H1 (cell line): ENCODE measurements around the gene NXPH4. TPM values are rescaled to one million over a fixed set of nuclear protein-coding genes. Genes with fewer than 3 reads are reported as not detected.
A peak's percentile ranks its signal among the peaks of the same experiment; 100 is the strongest.

ENCODE experiments used
- ASH2L ChIP-seq: fragments of 200-600, 300-600 bp; sonication (generic); IDR thresholded peaks from one replicate; pipeline ENCODE4 v1.7.1; 2017; ENCODE audit warnings: low read length
- CHD1 ChIP-seq: IDR thresholded peaks from 2 replicates; pipeline ENCODE4 v1.6.1; 2012; ENCODE audit warnings: low read depth, low read length, improper control_type of control experiment
- HDAC2 ChIP-seq, 2 experiments: fragments of 300-600 bp in 1 of 2; sonication (generic) in 1 of 2; IDR thresholded peaks; 2 replicates each; pipeline ENCODE4 v1.6.1; 2011 to 2012; ENCODE audit warnings: low read depth in 2 of 2, low read length in 2 of 2, mild to moderate bottlenecking in 2 of 2, moderate library complexity in 2 of 2, borderline replicate concordance in 1 of 2, inconsistent platforms in 1 of 2
- JUN ChIP-seq: IDR thresholded peaks from 2 replicates; pipeline ENCODE4 v1.6.1; 2011; ENCODE audit warnings: low read depth, mild to moderate bottlenecking, improper control_type of control experiment, low read length
- NANOG ChIP-seq: IDR thresholded peaks from 2 replicates; pipeline ENCODE4 v1.6.1; 2011; ENCODE audit warnings: low read length, low read depth, mild to moderate bottlenecking, inconsistent platforms; ENCODE audit not compliant: insufficient read depth, poor library complexity, severe bottlenecking
- RAD21 ChIP-seq, 2 experiments: IDR thresholded peaks in 1 of 2; conservative IDR thresholded peaks in 1 of 2; 2 replicates each; pipeline ENCODE4 v1.6.1; 2011; ENCODE audit warnings: low read depth in 2 of 2, low read length in 2 of 2, improper control_type of control experiment in 1 of 2, inconsistent platforms in 1 of 2, mild to moderate bottlenecking in 1 of 2, moderate library complexity in 1 of 2
- RFX5 ChIP-seq: IDR thresholded peaks from 2 replicates; pipeline ENCODE4 v1.6.1; 2011; ENCODE audit warnings: low read depth, low read length, improper control_type of control experiment, borderline replicate concordance
- SP1 ChIP-seq: IDR thresholded peaks from 2 replicates; pipeline ENCODE4 v1.6.1; 2011; ENCODE audit warnings: low read depth, low read length
- TAF1 ChIP-seq: IDR thresholded peaks from 2 replicates; pipeline ENCODE4 v1.6.1; 2011; ENCODE audit warnings: mild to moderate bottlenecking, low read depth, low read length
- ZNF274 ChIP-seq: IDR thresholded peaks from 2 replicates; pipeline ENCODE4 v1.7.0; 2012; ENCODE audit warnings: low read length, borderline replicate concordance; ENCODE audit errors: extremely low read depth
- polyA plus RNA-seq, 7 experiments: library from polyadenylated mRNA; depleted of rRNA in 3 of 7; stranded (reverse) in 5 of 7; unstranded in 2 of 7; fragments of >200 nt in 5 of 7; fragments of 200-250 nt in 2 of 7; gene quantifications; 1 replicate in 5 of 7; 2 replicates in 1 of 7; 4 replicates in 1 of 7; pipeline versions ENCODE4 v1.2.1 to v1.2.3, GENCODE V29; 2011 to 2013; ENCODE audit warnings: missing spikeins in 2 of 7, mixed read lengths in 2 of 7
- total RNA-seq: library from RNA; stranded (reverse); fragmentation: NEBNext Ultra II Directional; extraction: Animal tissue kit (Norgen Biotek cat#: 25700); gene quantifications from 2 replicates; pipeline ENCODE4 v1.2.1, GENCODE V29; 2021
- TF ChIP-seq, protein P1 (sequence below), 3 experiments: IDR thresholded peaks; 1 replicate in 2 of 3; 2 replicates in 1 of 3; pipeline versions ENCODE4 v1.5.1 to v1.6.1; 2011; ENCODE audit warnings: low read length in 3 of 3, mild to moderate bottlenecking in 3 of 3, inconsistent platforms in 2 of 3, low read depth in 1 of 3, moderate library complexity in 1 of 3; ENCODE audit not compliant: insufficient read depth in 1 of 3; ENCODE audit errors: control extremely low read depth in 1 of 3

NXPH4 gene
- total and polyA plus RNA-seq, 2 of the 8 experiments (the other 6 are each of a cell fraction or from before 2014, with no cell fraction given), result 0.92 to 1.7 TPM

DNA sequence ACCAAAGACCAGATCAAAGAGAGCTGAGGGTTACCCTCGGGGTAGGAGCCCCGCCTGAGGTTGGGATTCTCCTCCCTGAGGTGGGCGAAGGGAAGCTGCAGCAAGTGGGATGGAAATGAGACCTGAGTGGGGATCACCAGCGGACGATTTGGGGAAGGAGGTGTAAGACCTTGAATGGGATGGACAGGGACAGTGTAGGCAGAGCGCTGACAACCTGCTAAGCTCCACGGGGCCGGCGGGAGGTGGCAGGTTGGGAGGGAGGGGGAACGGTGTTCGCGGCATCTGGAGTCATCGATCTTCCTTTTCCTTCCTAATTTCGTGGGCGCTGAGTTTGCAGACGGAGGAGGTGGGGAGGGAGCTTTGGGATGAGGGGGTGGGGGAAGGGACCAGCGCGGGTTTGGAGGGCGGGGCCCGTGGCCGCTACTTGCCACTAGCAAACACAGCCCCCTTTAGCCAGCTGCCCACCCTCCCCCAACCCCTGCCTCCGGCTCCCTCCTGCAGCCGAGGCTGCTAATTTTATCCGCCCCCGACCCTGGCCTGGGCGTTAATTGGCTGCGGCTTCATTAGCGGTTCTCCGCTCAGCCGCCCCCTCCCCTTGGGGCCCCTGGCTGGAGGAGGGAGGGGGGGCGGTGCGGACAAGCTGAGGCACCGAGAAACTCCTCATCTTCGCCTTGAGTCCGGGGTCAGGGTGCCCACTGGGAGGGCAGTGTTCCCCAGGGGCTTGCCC lies 10.2 kb downstream of the NXPH4 start (continued):
- 0 out of 4 replicates have a peak, but pooled peaks of 1 of the 2 experiments have one; percentile 14 for TF ChIP-seq HDAC2 (IDR thresholded peaks at IDR 0.05; ENCODE audit: borderline replicate concordance in 1 of 2, low read depth in 2 of 2, low read length in 2 of 2)
- TF ChIP-seq JUN, result no peak
- no peak for TF ChIP-seq TAF1
- no peak for TF ChIP-seq RFX5
- TF ChIP-seq ZNF274, result no peak
- TF ChIP-seq SP1, result no peak
- TF ChIP-seq, protein P1, sequence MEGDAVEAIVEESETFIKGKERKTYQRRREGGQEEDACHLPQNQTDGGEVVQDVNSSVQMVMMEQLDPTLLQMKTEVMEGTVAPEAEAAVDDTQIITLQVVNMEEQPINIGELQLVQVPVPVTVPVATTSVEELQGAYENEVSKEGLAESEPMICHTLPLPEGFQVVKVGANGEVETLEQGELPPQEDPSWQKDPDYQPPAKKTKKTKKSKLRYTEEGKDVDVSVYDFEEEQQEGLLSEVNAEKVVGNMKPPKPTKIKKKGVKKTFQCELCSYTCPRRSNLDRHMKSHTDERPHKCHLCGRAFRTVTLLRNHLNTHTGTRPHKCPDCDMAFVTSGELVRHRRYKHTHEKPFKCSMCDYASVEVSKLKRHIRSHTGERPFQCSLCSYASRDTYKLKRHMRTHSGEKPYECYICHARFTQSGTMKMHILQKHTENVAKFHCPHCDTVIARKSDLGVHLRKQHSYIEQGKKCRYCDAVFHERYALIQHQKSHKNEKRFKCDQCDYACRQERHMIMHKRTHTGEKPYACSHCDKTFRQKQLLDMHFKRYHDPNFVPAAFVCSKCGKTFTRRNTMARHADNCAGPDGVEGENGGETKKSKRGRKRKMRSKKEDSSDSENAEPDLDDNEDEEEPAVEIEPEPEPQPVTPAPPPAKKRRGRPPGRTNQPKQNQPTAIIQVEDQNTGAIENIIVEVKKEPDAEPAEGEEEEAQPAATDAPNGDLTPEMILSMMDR (IDR thresholded peaks at IDR 0.05; ENCODE audit: control extremely low read depth in 1 of 3, insufficient read depth in 1 of 3, low read depth in 1 of 3, low read length in 3 of 3), result no peak
- TF ChIP-seq ASH2L, result peak; percentile 53
- TF ChIP-seq CHD1, result no peak
- TF ChIP-seq NANOG, result no peak
- TF ChIP-seq RAD21 (IDR thresholded peaks at IDR 0.05 in 1 of 2, conservative IDR thresholded peaks at IDR 0.05 in 1 of 2; ENCODE audit: low read depth in 2 of 2, low read length in 2 of 2), result no peak
- TF ChIP-seq, all 59 proteins: peak for 3
